NCI-H748 (cell line): ENCODE measurements around the gene PNLIPRP1.
A peak's percentile ranks its signal among the peaks of the same experiment; 100 is the strongest.

Experiments used
- DNase-seq: peaks from one replicate; lab custom pipeline; 2025; ENCODE audit not compliant: unreplicated experiment; lab: John Stamatoyannopoulos, UW

The PNLIPRP1 gene

DNA sequence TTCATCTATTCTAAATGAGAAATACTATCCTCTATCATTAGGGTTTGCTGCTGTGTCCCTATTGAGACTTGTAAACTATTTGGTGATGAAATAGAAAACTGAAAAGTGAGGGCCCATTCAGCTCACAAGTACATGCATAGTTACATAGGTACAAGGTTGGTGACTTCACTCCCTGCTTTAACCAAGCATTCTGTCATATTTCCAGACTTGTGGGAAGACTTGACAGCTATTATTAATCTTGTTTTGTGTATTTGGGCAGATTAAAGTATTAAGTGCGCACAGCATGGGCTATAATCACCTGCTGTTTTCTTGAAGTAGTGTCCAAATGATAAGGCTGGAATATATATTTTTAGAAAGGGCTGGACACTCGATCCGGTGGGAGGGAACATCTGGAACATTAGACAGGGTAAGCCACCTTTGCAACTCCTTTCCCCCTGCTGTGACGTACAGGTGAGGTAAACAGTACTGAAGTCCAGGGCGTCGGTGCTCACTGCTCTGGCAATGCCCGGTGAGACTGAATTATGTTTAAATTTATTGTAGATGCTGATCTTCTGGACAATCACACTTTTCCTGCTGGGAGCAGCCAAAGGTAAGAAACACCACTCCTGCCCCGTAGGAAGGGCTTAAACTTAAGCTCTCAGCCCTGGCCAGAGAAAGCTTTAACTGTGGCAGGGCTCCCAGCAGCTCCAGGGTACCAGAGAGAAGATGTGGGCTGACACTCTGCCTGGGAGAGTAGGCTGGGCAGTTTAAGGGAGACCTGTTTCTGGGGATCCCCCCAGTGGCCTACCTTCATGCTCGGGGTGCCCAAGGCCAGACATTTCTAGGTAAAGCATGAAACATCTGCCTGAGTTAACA lies at the start of gene PNLIPRP1:
Gene PNLIPRP1, plus strand, starts transcription at position 370 of the 855 bp plus-strand sequence. Its CDS starts 171 bp downstream, at position 541.
- no peak for DNase-seq

DNA sequence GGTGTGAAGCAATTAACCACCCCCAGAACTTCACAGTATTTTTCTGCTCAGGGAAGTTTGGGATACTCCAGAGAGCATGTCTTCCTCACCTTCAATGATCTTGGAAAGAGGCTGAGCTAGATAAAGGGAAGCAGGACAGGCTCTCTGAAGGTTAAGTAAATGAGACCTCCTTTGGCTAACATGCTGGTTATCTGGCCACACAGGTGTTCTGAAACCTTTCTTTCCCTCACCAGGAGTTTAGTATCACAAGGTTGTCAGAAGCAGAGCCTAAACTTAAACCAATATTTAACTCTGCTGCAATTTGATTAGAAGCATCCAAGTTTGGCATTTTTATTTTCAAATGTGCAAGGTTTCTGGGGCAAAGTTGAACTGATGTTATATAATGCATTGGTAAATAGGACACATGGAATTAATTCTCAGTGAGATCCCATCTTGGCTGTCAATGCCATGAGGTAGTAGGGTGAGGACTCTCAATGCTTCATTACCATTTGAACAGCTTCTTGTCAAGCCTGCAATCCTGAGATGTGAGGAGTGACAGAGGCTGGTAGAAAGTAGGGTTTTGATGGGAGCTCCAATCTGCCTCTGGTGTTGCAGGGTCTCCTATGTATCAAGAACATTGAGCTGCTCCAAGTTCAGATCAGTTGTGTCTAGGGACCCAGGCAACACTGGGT lies 48.6 kb upstream of the PNLIPRP1 start:
- no peak for DNase-seq

DNA sequence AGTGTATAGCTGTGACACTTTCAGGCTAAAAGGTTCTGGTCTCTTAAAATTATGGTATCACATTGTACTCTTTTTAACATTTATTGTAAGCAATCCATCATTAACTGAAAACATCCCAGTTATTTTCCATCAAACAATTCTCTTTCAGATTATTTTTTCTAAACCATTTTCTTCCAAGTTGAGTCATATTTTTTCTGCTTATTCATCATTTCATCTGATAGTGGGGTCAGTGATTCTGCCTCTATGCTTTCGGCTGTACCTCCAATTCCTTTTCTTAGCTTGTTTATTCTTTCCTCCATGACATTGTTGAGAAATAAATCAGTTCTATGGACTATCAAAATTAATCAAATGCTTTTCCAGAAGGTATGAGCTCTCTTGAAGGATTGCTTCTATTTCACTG lies 45.6 kb upstream of the PNLIPRP1 start:
- DNase-seq: no peak

DNA sequence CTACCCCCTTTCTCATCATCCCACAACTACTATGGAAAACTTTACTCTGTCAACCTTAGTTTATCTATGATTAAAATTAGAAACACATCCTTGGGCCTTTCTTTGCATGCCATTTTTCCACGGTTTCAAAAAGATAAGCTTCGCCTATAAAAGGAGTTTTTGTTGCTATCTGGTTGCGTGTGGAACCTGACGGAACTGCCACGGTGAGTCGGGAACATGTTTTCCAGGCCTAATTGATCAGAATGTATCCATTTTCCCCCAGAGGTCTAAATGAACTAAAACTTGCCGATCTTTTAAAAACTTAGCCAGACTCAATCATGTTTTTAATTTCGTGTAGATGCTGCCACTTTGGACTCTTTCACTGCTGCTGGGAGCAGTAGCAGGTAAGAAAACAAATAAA lies 45.0 kb upstream of the PNLIPRP1 start, which contains the start of gene PNLIP:
Gene PNLIP, plus strand, starts transcription at position 176 of the 400 bp plus-strand sequence. Its CDS starts 162 bp downstream, at position 338.
- no peak for DNase-seq

DNA sequence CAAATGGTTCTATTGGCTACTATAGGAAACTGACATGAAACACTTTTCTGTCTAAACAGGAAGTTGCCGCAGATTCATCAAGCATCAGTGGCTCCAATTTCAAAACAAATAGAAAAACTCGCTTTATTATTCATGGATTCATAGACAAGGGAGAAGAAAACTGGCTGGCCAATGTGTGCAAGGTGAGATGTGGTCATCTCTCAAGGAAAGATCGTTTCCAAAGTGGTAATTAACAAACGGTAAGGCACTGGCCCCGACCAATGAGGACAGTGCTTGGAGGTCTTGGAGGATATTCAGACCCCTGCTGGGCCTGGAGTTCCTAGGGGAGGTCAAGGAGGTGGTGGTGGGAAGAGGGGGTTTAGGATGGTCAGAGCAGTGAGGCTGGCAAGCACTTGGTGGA lies 42.5 kb upstream of the PNLIPRP1 start:
- peak; percentile 14 for DNase-seq

DNA sequence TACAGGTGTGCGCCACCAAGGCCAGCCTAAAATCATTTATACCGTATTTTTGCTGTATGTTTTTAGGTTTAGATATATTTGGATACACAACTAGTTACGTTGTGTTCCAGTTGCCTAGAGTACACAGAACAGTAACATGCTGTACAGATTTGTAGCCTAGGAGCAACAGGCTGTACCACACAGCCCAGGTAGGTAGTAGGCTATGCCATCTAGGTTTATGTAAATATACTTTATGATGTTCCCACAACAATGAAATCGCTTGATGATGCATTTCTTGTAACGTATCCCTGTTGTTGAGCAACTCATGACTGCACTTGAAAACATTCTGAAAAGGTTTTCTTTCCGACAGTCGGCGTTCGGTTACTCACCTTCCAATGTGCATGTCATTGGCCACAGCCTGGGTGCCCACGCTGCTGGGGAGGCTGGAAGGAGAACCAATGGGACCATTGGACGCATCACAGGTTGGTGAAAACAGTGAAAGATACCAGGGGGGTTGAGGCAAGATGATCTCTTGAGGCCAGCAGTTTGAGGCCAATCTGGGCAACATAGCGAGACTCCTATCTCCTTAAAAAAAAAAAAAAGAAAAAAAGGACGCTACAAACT lies 37.3 kb upstream of the PNLIPRP1 start:
- no peak for DNase-seq

DNA sequence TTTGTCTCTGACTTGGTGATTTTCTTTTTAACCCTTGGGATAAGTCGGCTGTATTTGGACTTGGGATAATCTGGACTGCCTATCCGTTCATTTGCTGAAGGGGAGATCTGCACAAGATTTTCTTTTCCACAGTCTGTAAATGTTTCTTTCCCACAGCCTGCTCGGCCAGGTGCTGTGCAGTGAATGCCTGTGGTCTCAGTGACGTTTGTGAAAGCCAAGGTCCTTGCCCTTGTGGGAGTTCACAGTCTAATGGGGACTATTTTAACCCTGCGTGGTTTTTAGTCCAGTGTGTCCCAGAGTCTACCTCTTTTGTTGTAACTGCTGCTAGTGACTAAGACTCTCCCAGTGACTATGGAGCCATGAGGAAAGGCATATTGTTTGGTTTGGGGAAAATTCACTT lies 36.1 kb upstream of the PNLIPRP1 start:
- DNase-seq: no peak

DNA sequence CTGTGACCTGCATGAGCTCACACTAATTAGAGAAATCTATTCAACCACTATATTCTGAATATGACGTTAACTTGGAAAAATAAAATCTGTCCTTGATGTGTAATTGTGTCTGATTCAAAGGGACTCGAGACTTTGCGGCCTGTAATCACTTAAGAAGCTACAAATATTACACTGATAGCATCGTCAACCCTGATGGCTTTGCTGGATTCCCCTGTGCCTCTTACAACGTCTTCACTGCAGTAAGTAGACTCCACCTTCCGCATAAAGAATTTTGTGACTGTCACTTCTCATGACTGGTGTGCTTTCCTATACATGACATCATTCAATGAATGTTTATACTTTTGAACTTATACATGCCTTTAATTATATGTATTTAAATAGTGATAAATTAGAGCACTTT lies 34.9 kb upstream of the PNLIPRP1 start:
- DNase-seq: no peak

DNA sequence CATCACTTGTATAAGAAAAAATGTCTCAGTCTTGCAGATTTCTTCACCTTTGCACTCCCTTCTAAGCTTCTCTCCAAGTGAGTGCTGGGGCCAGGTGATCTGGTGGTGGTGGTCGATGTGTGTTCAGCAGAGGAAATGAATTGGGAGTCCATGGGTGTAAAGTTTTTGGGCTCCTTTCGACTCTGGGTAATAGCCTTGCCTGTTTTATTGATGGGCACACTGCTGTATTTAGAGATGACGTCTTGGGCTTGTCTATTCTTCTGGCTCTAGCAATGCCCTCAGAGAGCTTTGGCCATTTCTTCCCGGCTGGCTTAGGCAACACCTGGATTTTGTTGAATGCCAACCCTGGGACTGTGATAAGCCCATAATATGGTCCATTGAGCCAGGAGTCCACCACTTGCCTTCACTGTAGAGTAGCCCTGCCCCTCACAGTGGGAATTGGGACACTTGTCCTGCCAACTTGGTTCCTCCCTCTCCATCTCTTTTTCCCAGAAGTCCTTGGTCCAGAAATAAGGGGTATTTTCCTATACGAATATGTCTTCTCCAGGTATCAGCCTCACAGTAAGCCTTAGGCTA lies 33.4 kb upstream of the PNLIPRP1 start:
- DNase-seq: no peak

DNA sequence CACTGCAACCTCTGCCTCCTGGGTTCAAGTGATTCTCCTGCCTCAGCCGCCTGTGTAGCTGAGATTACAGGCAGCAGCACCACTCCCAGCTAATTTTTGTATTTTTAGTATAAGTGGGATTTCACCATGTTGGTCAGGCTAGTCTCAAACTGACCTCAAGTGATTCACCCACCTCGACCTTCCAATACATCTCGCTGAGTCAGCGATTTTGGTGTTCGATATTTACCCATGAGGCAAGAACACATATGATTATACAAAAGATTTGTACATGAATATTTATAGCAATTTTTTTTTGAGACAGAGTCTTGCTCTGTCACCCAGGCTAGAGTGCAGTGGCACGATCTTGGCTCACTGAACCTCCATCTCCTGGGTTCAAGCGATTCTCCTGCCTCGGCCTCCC lies 25.2 kb upstream of the PNLIPRP1 start:
- no peak for DNase-seq

DNA sequence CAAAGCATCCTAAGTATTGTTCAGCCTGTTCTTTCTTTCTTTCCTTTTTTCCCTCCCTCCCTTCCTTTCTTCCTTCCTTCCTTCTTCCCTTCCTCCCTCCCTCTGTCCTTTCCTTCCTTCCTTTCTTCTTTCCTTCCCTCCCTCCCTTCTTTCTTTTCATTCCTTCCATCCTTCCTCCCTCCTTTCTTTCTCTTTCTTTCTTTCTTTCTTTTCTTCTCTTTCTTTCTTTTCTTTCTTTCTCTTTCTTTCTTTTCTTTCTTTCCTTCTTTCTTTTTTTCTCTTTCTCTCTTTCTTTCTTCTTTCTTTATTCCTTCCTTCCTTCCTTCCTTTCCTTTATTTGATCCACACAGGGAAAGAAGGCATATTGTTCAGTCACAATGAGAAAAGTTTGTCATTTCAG lies 23.8 kb upstream of the PNLIPRP1 start:
- no peak for DNase-seq

DNA sequence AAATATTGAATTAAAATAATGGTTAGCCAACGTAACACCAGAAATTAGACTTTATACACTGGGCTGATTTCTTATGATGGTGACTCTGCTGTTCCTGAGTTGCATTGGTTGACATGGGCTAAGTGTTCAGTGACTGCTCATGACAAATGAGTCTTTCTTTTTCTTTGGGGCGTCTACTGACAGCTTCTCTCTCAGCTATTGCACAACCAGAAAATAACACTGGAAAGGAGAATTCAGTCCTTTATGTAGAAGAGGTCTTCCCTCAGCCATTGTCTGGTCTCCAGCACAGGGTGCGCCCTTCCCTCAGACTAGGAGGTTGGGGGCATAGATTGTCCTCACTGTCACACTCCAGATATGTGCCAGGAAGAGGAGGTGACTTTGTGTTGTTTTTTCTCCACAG lies 23.4 kb upstream of the PNLIPRP1 start:
- no peak for DNase-seq

DNA sequence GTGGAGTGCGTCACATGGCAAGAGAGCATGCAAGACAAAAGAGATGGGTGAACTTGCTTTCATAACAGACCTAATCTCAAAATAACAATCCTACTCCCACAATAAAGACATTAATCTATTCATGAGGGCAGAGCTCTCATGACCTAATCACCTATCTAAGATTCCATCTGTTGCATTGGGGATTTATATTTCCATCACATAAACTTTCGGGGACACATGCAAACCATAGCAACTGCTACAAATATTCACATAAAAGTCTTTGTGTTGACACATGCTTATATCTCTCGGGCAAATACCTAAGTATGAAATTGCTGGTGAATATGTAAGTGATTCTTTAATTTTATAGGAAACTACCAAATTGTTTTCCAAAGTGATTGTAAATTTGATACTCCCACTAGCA lies 16.0 kb upstream of the PNLIPRP1 start:
- DNase-seq: no peak

DNA sequence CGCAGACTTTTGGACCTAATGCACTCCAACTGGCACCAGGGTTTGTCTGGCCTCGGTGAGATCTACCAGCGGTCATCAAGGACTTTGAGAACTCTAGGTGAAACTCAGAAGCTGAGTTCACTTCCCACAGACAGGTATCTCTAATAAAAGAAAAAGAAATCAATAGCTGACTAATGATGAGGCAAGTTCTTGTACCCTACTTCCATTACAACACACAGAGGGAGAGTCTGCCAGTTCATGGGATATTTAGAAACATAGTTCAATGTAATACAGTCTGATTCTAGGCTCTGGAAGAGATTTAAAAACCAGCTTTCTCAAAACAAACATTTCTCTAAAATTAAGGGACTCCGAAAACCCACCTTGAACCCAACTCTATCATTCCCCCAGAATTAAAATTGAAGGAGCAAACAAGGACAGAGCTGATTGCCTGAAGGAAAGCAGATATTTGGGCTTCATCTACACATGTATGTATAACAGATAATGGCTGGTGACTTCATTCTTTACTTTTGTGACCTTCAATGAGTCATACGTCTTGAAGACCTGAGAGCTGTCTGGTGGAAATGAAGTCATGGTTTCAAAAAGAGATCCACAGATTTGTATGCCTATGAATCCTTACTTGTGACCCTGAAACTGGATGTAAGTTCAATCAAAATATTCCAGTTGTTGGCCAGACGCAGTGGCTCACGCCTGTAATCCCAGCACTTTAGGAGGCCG lies 2.7 kb upstream of the PNLIPRP1 start:
- DNase-seq: no peak

DNA sequence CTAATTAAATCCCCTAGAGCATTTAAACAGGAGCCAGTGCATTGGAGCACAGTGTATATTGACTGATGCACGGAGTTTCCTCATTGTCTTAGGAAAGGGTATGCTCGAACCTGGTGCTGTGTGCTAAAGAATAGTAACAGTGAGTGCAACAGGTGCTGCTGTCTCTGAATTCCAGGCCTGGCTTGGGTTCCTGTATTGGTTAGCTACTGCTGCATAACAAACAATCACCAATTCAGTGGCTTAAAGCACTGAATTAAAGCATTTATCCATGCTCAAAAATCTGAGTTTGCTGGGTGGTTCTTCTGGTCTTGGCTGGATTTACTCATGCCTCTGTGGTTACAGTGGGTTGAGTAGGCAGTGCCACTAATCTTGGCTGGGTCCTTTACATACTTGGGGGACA lies 1.8 kb upstream of the PNLIPRP1 start:
- no peak for DNase-seq

DNA sequence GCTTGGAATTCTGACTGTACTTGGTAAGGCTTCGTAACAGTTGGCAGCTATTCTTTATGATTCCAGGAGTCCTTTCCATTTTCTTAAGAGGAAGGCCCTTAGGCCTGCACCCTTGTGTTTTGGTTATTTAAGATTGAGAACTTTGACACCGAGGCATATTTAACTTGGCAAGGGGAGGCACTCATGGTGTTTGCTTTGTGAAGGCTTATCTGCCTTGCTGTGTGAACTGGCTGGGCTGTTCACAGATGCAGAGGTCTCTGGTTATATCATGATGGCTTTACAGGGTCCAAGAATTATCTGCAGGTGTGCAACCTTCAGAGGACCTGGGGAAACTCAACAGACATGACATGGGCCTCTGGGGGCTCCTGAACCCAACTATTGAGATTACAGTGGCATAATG lies 833 bp upstream of the PNLIPRP1 start:
- DNase-seq: no peak

DNA sequence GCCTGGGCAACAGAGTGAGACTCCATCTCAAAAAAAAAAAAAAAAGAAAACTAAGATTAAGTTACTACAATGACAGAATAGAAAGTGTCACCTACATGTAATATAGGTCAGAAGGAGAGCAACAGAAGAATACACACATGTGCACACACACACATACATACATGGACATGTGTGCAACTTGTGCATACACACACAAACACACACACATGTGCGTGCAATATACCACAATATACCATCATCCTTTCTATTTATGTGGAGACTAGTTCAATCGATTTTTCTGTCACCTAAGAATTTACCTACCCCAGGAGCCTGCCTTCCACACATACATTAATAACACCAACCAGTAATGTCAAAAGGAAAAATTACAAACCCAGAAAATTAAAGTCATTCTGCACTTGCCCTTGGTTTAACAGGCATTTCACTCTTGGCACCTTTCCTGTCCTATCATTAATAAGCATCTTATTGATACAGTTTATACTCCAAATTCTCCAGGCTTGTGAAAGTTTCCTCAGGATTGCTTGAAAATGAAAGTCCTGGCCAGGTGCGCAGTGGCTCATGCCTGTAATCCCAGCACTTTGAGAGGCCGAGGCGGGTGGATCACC lies 2.5 kb downstream of the PNLIPRP1 start:
- DNase-seq: no peak

DNA sequence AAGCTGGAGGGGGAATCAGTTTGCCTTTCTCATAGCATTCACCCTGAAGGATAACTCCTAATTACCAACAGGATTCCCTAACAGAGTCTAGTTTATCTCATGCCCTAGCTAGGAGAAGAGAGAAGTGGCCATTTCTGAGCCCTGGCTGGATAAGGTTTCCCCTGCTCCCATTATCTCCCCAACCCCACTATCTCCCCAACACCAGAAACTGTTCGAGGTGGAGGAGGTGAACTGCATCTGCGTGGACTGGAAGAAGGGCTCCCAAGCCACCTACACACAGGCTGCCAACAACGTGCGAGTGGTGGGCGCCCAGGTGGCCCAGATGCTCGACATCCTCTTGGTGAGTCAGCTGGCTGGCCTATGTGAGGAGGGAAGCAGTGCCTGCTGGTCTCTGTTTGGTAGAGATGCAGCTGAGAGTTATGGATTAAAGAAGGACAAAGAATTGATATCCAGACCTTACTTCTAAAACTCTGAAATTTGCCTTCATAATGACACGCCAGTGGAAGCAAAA lies 3.8 kb downstream of the PNLIPRP1 start:
- no peak for DNase-seq

DNA sequence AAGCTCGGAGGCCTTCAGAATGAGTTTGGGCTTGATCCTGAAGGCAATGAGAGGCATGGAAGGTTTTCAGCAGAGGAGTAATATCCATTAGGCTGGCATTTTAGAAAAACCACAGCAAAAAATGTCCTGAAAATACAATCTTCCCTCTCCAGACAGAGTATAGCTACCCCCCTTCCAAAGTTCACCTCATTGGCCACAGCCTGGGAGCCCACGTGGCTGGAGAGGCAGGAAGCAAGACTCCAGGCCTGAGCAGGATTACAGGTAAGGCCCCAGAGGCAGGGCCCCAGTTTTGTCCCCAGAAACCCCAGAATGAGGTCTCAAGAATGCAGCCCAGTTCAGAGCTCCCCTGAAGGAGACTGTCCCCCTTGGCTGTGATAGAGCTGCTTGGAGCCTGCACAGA lies 5.3 kb downstream of the PNLIPRP1 start:
- no peak for DNase-seq

DNA sequence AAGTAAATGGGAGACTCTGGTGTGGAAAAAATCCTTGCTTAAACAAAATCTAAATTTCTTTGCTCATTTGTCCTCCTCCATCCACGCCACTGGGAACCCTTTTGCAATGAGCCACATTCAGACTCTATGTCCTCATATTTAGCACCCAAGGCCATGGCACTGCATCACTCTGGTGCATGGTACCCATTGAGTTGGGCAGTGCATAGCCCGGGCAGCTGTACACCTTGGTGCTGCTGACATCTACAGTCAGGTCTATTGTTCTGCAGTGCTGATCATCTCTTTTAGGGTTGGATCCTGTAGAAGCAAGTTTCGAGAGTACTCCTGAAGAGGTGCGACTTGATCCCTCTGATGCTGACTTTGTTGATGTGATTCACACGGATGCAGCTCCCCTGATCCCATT lies 6.8 kb downstream of the PNLIPRP1 start:
- DNase-seq: no peak
